ENCODE results near the gene ZFAND6. TPM values are rescaled to one million over a fixed set of nuclear protein-coding genes. Genes with fewer than 3 reads are reported as not detected.
A peak's percentile ranks its signal among the peaks of the same experiment; 100 is the strongest.

Gene ZFAND6
- total RNA-seq, 1 experiment from 2014 or later, result 89.7 TPM

DNA sequence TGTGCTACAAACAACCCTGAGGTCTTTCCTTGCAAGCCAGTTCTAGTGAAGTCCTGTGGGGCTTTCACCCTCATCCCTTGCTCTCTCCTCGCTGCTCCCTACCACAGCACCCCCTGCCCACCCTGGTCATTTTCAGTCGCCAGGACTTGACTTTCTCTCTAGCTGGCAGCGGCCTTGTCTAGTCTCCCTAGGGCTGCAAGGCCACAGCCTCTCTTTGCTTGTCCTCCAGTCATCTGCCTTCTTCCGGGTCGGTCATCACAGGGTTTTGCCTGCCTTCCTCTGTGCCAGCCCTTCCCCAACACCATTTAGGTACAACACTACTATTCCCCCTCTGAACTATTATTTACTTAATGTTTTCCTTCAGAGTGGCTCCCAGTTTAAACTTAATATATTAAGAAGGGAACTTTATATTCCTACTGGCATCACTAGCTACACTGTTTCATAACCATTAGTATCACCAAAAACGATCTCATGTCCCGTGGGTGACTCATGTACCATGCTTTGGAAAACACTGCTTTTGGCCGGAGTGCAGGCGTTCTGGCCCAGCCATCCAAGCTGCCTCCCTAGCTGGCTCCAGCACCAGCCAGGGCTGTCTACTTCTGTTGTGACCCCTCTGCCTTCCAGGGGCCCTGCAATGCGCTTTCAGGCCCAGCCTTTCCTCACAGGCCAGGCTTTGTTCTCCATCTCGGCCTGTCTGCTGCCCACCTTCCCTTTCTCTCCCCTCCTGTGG is 114.7 kb downstream of the ZFAND6 start:
- Histone ChIP-seq H2BK5ac (ENCODE audit: insufficient read length, low read length) (no peak overlapping the region), H3K56ac (ENCODE audit: insufficient read length, low read depth, low read length) (no peak overlapping the region), H3K14ac (ENCODE audit: insufficient read depth, low read length) (no peak overlapping the region), H2AFZ (ENCODE audit: low read length) (no peak overlapping the region), H3K23ac (ENCODE audit: insufficient read length, low read depth, low read length) (no peak overlapping the region), H3K79me1 (ENCODE audit: insufficient read depth, low read depth, low read length, poor library complexity, severe bottlenecking) (no peaks in the 10 kb centered on the region), H3K27ac (ENCODE audit: insufficient read length, low read depth, low read length) (no peak overlapping the region), H2BK20ac (ENCODE audit: low read depth, low read length, poor library complexity, severe bottlenecking) (no peak overlapping the region), H3K4ac (ENCODE audit: low read depth, low read length) (no peak overlapping the region), H3K27me3 (ENCODE audit: insufficient read depth, low read length) (no peaks in the 10 kb centered on the region), H3K4me1 (ENCODE audit: insufficient read depth, low read length) (no peaks in the 10 kb centered on the region), H3K23me2 (ENCODE audit: insufficient read length, low read depth, low read length, poor library complexity, severe bottlenecking) (no peaks in the 10 kb centered on the region), H4K20me1 (ENCODE audit: control insufficient read depth, insufficient read depth, insufficient read length) (peaks cover 4% of the 10 kb centered on the region), H2AK5ac (ENCODE audit: insufficient read length, low read length) (no peak overlapping the region), H3K4me2 (ENCODE audit: insufficient read depth, insufficient read length, low read length) (no peak overlapping the region), H4K5ac (ENCODE audit: insufficient read length, low read depth, low read length) (no peak overlapping the region), H3K9ac (ENCODE audit: extremely low read depth, insufficient read length, low read length) (no peak overlapping the region), H3K18ac (ENCODE audit: insufficient read length, low read depth, low read length) (no peak overlapping the region), H3K9me3 (ENCODE audit: control insufficient read depth, low read depth, low read length) (no peaks in the 10 kb centered on the region), H2BK120ac (ENCODE audit: low read depth, low read length, poor library complexity, severe bottlenecking) (no peak overlapping the region), H3K79me2 (ENCODE audit: insufficient read depth, low read length) (no peaks in the 10 kb centered on the region), H2BK12ac (ENCODE audit: insufficient read length, low read depth, low read length) (no peak overlapping the region), H4K91ac (ENCODE audit: insufficient read length, low read depth, low read length) (no peak overlapping the region), H3T11ph (ENCODE audit: low read length) (no peak overlapping the region), H2BK15ac (ENCODE audit: low read depth, low read length) (no peak overlapping the region), H4K8ac (replicated peaks; ENCODE audit: insufficient read length, low read depth, low read length) (no peak overlapping the region)
- H3K9me3 Mint-ChIP-seq, result no peaks in the 10 kb centered on the region
- no peak overlapping the region for H3K4me3 Mint-ChIP-seq
- TF ChIP-seq, protein P1, sequence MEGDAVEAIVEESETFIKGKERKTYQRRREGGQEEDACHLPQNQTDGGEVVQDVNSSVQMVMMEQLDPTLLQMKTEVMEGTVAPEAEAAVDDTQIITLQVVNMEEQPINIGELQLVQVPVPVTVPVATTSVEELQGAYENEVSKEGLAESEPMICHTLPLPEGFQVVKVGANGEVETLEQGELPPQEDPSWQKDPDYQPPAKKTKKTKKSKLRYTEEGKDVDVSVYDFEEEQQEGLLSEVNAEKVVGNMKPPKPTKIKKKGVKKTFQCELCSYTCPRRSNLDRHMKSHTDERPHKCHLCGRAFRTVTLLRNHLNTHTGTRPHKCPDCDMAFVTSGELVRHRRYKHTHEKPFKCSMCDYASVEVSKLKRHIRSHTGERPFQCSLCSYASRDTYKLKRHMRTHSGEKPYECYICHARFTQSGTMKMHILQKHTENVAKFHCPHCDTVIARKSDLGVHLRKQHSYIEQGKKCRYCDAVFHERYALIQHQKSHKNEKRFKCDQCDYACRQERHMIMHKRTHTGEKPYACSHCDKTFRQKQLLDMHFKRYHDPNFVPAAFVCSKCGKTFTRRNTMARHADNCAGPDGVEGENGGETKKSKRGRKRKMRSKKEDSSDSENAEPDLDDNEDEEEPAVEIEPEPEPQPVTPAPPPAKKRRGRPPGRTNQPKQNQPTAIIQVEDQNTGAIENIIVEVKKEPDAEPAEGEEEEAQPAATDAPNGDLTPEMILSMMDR (conservative IDR thresholded peaks at IDR 0.05), result no peak
- WGBS (ENCODE audit: extremely low coverage, insufficient read length, low lambda C conversion rate), result no CpG with 5 or more reads among the region's 11 CpGs
- no peaks in the 10 kb centered on the region for H3K4me1 Mint-ChIP-seq
- DNase-seq, result no peak
- H3K36me3 Mint-ChIP-seq (ENCODE audit: insufficient read depth in 1 of 3, low read depth in 3 of 3), result peaks cover 10 to 29% (median 13%) of the 10 kb centered on the region in 3 experiments; a peak in 6 of 7 replicates
- H3K27ac Mint-ChIP-seq, result peak overlapping the region in 2 of 3 experiments; percentile 11 to 14; a peak in 1 of 7 replicates
- H3K27me3 Mint-ChIP-seq (ENCODE audit: low read depth), result no peaks in the 10 kb centered on the region

Measured in H9 (cell line).